Activated CD4-positive, alpha-beta T cell treated with anti-CD3 and anti-CD28 coated beads, Interleukin-2, amount 50 U/mL, for 4 hours (primary cell): ENCODE results near the gene ATP1B4.

Experiments used
- DNase-seq, 2 experiments: peaks; one replicate each; pipeline ENCODE4 v3.0.0-alpha.2; 2020

Gene ATP1B4

GRCh38 chrX:120377715-120378114 lies 15.8 kb downstream of the ATP1B4 start:
- DNase-seq: no peak

DNA sequence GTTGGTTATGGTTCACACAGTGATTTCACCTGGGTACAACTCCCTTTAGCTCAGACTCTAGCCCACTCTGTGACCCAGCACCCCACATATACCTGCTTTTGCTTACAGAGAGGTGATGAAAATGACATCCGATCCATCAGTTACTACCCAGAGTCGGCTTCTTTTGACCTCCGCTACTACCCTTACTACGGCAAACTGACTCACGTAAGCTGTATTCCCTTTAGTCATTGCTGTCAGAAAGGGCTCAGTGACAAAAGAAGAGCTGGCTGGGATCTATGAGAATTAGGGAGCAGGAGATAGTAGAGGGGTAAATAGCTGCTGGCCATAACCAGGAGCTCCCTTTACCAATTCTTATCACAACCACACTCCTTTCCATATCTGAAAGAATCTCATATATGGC lies 16.7 kb downstream of the ATP1B4 start:
- DNase-seq: no peak

DNA sequence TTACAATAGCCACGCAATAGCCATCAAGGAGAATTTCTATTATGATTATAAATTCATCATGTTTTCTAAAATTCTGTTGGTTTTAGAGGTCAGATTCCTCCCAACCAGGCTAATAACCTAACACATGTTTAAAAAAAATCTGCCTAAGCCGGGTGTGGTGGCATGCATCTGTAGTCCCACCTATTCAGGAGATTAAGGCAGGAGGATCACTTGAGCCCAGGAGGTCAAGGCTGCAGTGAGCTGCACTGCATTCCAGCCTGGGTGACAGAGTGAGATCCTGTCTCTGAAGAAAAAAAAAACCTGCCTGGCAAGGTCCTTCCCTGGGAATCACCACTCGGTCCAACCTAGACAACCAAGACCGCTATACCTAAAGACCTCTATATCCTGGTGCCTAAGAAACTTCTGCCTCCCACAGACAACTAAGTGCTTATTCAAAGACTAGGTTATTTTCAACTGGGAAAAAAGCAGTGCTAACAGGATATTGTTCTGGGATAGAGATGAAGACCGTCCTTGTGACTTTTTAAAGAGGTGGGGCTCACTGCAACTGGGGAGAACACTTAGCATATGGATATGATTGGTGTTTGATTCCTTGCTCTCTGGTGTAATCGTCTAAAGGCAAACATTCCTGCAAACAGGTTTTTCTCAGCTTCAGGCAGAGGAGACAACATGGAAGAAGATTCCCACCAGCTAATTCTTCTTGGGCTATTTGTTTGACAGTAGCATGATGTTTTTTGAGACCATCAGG lies 18.2 kb downstream of the ATP1B4 start:
- no peak for DNase-seq

GRCh38 chrX:120380699-120381098 lies 18.8 kb downstream of the ATP1B4 start:
- peak in 1 of 2 experiments; percentile 6 for DNase-seq

- no peak for DNase-seq
Observed at GRCh38 chrX:120401301-120401700, 39.4 kb downstream of the ATP1B4 start.

DNA sequence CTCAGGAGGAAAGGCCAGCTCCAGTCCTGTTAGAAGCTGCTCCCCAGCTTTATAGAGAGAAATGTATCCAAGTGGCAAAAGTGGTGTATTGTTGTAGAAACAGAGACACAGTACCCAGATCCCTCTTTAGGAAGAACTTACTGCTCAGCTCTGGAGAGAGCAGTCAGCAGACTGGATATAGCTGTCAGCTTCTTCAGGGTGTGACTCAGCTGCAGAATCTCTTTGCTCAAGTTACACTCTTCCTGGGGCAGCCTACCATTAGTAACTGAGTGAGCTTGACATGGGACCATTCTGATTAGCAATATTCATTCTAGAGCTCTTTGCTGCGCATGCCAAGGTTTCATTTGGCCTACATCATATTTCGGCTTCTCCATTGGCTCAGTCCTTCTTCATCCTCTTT lies 40.5 kb downstream of the ATP1B4 start:
- no peak for DNase-seq

DNA sequence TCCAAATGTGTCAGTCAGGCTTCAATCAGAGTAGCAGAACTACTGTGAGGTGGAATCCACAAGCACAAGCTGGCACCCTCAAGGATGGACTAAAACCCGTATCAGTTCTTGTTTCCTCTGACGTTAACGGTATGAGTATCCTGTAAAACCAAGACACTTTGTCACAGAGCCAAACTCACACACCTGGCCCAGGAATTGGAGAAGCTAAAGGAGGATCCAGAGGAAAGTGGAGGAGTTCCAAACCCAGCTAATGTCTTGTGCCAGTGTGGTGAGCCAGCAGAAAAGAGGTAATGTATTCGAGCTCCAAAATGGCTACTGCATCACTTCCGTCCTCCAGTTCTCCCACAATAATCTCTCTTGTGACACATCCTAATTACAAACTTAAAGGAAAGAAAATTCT lies 44.7 kb downstream of the ATP1B4 start:
- DNase-seq: no peak

- DNase-seq: no peak
Observed at GRCh38 chrX:120408168-120408567, 46.3 kb downstream of the ATP1B4 start.

- DNase-seq: no peak
Observed at GRCh38 chrX:120419463-120419862, 57.6 kb downstream of the ATP1B4 start.

DNA sequence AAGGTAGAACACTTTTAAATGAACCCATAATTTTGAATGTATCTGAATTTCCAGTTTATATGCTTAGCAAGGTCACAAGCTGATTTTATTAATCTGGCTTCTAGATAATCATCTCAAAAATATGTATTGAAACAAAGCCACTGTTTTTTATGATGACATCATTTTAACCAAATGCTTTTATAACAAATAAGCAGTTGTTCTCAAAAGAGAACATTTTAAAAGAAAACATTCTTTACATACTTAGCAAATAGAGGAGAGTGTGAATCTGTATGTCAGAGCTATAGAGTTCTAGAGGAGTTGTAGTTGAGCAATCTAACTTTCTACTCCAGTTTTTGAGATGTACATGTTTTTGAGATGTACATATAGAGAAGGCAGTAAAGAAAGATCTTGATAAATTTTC lies 64.7 kb downstream of the ATP1B4 start:
- no peak for DNase-seq

DNA sequence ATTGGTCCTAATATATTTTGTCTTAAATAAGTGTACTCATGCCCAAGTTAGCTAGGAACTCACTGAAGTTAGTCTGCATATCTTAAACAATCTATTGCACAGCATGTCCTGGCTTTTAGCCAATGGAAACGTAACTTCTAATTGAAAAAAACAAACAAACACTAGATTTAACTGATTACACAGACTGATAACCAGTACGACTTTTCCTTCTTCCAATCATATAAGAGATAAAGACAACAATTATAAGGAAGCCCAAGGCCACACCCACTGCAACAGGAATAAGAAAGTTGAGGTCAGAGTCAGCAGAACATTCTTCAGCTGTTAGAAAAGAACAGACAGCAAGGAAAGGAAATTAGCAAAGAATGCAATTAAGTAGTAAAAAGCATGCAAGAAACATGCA lies 66.4 kb downstream of the ATP1B4 start:
- DNase-seq: no peak

GRCh38 chrX:120429776-120430540 lies 68.1 kb downstream of the ATP1B4 start:
- no peak for DNase-seq
